GM21717 (cell line): ENCODE results near the gene PHEX.

Experiments used
- ATAC-seq: cut with Tn5 transposase; IDR thresholded peaks from one replicate; pipeline ENCODE4 v1.9.1; 2021; ENCODE audit warnings: mild to moderate bottlenecking, moderate library complexity; ENCODE audit not compliant: unreplicated experiment

PHEX gene

GRCh38 chrX:22141047-22141730 lies 109.1 kb downstream of the PHEX start:
- no peak for ATAC-seq

GRCh38 chrX:22147214-22147613 lies 115.1 kb downstream of the PHEX start:
- no peak for ATAC-seq

GRCh38 chrX:22147942-22148341 lies 115.8 kb downstream of the PHEX start:
- no peak for ATAC-seq

GRCh38 chrX:22148565-22148964 lies 116.4 kb downstream of the PHEX start:
- no peak for ATAC-seq

GRCh38 chrX:22150371-22150770 lies 118.2 kb downstream of the PHEX start:
- ATAC-seq = no peak

- ATAC-seq = no peak
Observed at GRCh38 chrX:22155126-22155525, 123.0 kb downstream of the PHEX start.

GRCh38 chrX:22159071-22159470 lies 126.9 kb downstream of the PHEX start:
- no peak for ATAC-seq

- ATAC-seq = no peak
Observed at GRCh38 chrX:22163326-22163725, 131.2 kb downstream of the PHEX start.

GRCh38 chrX:22164770-22165388 lies 132.8 kb downstream of the PHEX start:
- ATAC-seq = no peak

- no peak for ATAC-seq
Observed at GRCh38 chrX:22165732-22166457, 133.8 kb downstream of the PHEX start.

GRCh38 chrX:22171287-22172060 lies 139.3 kb downstream of the PHEX start:
- no peak for ATAC-seq

- ATAC-seq = no peak
Observed at GRCh38 chrX:22173966-22174365, 141.8 kb downstream of the PHEX start.

GRCh38 chrX:22177950-22178515 lies 145.9 kb downstream of the PHEX start:
- ATAC-seq = no peak

GRCh38 chrX:22184096-22184495 lies 152.0 kb downstream of the PHEX start:
- ATAC-seq = no peak

- ATAC-seq = no peak
Observed at GRCh38 chrX:22186165-22186564, 154.0 kb downstream of the PHEX start.

- ATAC-seq = peak; percentile 93
Observed at GRCh38 chrX:22192419-22193060, 160.4 kb downstream of the PHEX start.

GRCh38 chrX:22193851-22194659 lies 161.9 kb downstream of the PHEX start:
- peak; percentile 48 for ATAC-seq

- ATAC-seq = no peak
Observed at GRCh38 chrX:22194660-22194945, 162.5 kb downstream of the PHEX start.

GRCh38 chrX:22196149-22196548 lies 164.0 kb downstream of the PHEX start:
- no peak for ATAC-seq

- ATAC-seq = no peak
Observed at GRCh38 chrX:22202251-22202650, 170.1 kb downstream of the PHEX start.
